PFSK-1 (cell line): ENCODE data around the gene CNFN.

Experiments used
- FOXP2 ChIP-seq: optimal IDR thresholded peaks from 2 replicates; pipeline ENCODE3; 2011; ENCODE audit warnings: borderline replicate concordance, control low read depth, inconsistent platforms; ENCODE audit not compliant: insufficient read depth; ENCODE audit errors: extremely low read length, extremely low read depth
- POLR2AphosphoS5 ChIP-seq: IDR thresholded peaks from 2 replicates; pipeline ENCODE4 v1.6.1; 2012; ENCODE audit warnings: low read depth, mild to moderate bottlenecking, control low read depth, low read length, moderate library complexity
- SIN3A ChIP-seq: IDR thresholded peaks from 2 replicates; pipeline ENCODE4 v1.6.1; 2012; ENCODE audit warnings: mild to moderate bottlenecking, low read length, moderate library complexity, borderline replicate concordance; ENCODE audit not compliant: insufficient read depth
- TAF1 ChIP-seq: IDR thresholded peaks from 2 replicates; pipeline ENCODE4 v1.6.1; 2012; ENCODE audit warnings: low read length, control low read depth, borderline replicate concordance; ENCODE audit not compliant: insufficient read depth
- TF ChIP-seq, protein P1 (sequence below), 2 experiments: IDR thresholded peaks; 2 replicates each; pipeline versions ENCODE4 v1.6.1 to v1.8.0; 2011 to 2012; ENCODE audit warnings: low read depth in 2 of 2, low read length in 2 of 2, control low read depth in 1 of 2, inconsistent platforms in 1 of 2, mild to moderate bottlenecking in 1 of 2, moderate library complexity in 1 of 2; ENCODE audit not compliant: insufficient read depth in 1 of 2

Gene CNFN

DNA sequence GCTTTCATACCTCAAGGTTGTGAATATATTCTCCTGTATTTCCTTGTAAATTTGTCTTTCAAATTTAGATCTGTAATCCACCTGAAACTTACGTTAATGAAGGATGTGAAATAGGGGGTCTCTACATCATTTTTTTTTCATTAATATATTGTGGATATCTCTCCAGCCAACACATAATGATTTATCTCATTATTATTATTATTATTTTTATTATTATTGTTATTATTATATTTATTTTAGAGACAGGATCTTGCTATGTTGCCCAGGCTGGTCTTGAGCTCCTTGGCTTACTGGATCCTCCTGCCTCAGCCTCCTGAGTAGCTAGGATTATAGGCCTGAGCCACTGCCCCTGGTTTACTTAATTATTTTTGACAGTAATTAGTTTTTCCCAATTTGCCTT is 41.4 kb upstream of the CNFN start:
- TF ChIP-seq SIN3A (no peak), TAF1 (no peak), FOXP2 (no peak), POLR2AphosphoS5 (no peak)
- TF ChIP-seq, protein P1, sequence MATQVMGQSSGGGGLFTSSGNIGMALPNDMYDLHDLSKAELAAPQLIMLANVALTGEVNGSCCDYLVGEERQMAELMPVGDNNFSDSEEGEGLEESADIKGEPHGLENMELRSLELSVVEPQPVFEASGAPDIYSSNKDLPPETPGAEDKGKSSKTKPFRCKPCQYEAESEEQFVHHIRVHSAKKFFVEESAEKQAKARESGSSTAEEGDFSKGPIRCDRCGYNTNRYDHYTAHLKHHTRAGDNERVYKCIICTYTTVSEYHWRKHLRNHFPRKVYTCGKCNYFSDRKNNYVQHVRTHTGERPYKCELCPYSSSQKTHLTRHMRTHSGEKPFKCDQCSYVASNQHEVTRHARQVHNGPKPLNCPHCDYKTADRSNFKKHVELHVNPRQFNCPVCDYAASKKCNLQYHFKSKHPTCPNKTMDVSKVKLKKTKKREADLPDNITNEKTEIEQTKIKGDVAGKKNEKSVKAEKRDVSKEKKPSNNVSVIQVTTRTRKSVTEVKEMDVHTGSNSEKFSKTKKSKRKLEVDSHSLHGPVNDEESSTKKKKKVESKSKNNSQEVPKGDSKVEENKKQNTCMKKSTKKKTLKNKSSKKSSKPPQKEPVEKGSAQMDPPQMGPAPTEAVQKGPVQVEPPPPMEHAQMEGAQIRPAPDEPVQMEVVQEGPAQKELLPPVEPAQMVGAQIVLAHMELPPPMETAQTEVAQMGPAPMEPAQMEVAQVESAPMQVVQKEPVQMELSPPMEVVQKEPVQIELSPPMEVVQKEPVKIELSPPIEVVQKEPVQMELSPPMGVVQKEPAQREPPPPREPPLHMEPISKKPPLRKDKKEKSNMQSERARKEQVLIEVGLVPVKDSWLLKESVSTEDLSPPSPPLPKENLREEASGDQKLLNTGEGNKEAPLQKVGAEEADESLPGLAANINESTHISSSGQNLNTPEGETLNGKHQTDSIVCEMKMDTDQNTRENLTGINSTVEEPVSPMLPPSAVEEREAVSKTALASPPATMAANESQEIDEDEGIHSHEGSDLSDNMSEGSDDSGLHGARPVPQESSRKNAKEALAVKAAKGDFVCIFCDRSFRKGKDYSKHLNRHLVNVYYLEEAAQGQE (IDR thresholded peaks at IDR 0.05; ENCODE audit: insufficient read depth in 1 of 2, low read depth in 2 of 2, low read length in 2 of 2) = no peak

DNA sequence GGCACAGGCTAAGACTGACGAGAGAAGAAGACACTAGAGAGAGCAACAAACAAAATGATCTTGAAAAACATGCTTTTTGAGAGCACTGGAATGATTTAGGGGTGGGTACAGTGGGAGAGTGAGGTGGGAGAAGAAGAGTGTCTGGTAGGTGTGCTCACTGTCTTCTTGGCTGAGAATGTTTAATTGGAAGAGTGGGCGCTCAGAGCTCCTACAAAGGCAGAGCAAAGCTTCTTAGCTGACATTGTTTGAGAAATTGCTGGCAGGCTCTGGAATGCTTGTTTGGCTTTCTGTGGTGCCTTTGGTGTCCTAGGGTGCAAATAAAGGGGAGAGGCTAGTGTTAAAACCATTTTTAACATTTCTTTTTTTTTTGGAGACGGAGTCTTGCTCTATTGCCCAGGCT is 38.6 kb upstream of the CNFN start:
- TF ChIP-seq POLR2AphosphoS5 (no peak), TAF1 (no peak), SIN3A (no peak), FOXP2 (no peak)
- TF ChIP-seq, protein P1 (IDR thresholded peaks at IDR 0.05; ENCODE audit: insufficient read depth in 1 of 2, low read depth in 2 of 2, low read length in 2 of 2) = no peak

DNA sequence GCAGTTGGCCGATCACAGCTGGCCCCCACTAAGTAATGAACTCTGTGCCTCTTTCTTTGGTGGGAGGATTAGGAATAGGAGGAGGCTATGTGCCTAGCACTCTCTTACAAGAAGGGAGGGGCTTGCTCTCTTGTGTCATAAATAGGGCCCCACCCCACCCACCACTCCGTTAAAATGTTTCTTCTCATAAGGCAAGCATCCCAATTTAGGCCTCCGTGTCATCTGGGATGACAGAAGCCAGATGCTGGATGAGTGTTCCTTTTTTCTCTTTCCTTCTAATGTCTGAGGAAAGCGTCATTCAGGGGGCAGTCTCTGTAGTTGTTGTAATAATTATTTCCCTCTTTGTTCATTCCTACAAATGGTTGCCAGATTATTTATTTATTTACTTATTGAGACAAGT is 37.2 kb upstream of the CNFN start, which contains the start of gene LIPE:
Gene LIPE (minus strand): TSS at position 76 of the 400 bp plus-strand sequence. CDS start 239 bp downstream, outside the sequence.
- TF ChIP-seq FOXP2 (no peak), POLR2AphosphoS5 (no peak), TAF1 (no peak), SIN3A (no peak)
- TF ChIP-seq, protein P1 (IDR thresholded peaks at IDR 0.05; ENCODE audit: insufficient read depth in 1 of 2, low read depth in 2 of 2, low read length in 2 of 2) = no peak

DNA sequence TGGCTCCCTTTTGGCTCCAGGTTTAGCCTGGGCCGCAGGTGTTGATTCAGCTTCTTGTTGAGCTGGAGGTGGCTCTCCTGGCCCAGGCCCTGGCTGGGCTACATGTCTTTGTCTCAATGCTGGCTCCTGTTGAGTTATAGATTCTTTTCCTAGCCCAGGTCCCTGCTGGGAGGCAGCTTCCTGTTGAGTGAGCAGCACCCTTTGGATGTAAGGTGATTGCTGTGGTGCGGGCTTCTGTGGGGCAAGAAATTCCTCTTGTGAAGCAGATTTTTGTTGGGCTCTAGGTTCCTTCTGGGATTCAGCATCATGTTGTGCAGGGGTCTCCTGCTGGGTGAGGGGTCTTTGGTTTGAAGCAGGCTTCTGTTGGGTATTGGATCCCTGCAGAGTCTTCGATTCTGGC is 36.5 kb upstream of the CNFN start:
- TF ChIP-seq, protein P1 (IDR thresholded peaks at IDR 0.05; ENCODE audit: insufficient read depth in 1 of 2, low read depth in 2 of 2, low read length in 2 of 2) = no peak
- no peak for TF ChIP-seq SIN3A
- TF ChIP-seq TAF1 = no peak
- TF ChIP-seq FOXP2 = no peak
- no peak for TF ChIP-seq POLR2AphosphoS5

DNA sequence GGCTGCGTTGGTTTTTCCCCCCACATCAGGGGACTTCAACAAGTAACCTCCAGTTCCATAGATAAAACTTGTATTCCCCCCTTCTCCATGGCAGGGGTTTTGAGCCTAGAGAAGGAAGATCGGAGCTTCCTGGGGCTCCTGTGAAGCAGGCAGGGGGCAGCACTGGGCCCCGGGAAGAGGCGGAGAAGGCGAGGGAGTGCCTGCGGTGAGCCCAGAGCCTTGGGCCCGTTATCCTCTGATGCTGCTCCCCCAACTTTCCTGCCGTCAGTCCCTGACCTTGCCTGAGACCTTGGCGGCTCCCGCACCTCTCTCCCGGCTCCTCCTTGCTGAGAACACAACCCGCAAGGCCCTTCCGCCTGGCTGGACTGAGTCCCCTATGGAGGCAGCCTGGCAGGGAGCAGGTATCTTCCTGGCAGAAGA is 34.6 kb upstream of the CNFN start:
- no peak for TF ChIP-seq FOXP2
- no peak for TF ChIP-seq SIN3A
- no peak for TF ChIP-seq POLR2AphosphoS5
- no peak for TF ChIP-seq TAF1
- TF ChIP-seq, protein P1 (IDR thresholded peaks at IDR 0.05; ENCODE audit: insufficient read depth in 1 of 2, low read depth in 2 of 2, low read length in 2 of 2) = no peak
